ENCODE data around the gene CHL1.
"Not testable (repeated sequence)": the region's sequence is repeated elsewhere in the genome, so short reads cannot be mapped to it uniquely, and the experiment has no call there.

CHL1 gene

DNA sequence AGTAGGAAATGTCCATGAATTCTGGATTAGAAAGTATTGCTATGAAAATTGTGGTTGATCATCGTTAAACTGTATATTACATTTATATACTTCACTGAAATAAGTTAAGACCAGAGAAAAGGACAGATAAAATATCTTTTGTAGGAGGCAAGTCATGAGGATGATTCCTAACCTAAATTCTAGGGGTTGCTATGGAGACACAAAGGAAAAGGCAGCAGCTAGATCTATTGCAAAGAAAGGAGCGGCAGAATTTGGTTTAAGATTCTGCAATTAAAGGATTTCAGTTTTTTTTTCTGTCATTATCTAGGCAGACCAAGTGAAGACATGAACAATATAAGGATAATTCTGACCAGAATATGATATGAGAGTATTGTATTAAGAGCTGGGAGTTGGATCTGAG, 136.1 kb downstream of the CHL1 start:
- no peak for DNase-seq (ENCODE audit: low spot score)

DNA sequence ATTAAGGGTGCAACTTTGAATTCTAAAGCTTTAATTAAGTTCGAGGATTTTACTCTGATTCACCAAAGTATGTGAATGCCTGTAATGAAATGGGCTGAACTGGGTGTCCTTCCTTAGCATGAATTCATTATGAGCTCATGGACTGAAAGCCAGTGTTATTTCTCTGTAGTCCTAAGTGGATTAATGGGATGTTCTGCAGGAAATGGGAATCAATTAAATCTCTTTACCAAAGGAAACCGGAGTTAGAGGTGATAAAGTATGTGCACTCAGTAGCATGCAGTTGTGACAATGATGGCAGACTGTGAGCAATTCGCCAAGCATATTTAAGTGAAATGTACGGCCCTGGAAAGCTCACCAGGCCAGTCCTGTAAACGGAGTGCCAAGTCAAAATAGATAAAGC, 138.7 kb downstream of the CHL1 start:
- DNase-seq (ENCODE audit: low spot score): no peak

DNA sequence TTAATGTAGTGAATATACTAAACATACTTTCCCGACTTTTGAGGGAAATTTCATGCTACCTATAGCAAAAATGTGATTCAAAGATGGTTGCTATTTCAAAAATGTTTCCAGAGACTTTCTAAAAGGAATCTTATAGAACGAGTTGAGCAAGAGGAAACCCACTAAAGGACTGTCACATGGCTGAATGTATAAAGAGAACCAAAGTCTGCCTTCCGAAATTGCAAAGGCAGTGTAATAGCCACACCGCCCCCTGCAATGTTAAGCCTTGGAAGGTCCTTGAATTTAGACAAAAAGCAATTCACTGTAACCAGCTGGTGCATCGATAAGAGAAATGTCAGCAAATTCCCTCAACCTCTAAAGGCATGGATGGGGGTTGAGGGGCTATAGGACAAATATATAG, 142.8 kb downstream of the CHL1 start:
- DNase-seq (ENCODE audit: low spot score): no peak

DNA sequence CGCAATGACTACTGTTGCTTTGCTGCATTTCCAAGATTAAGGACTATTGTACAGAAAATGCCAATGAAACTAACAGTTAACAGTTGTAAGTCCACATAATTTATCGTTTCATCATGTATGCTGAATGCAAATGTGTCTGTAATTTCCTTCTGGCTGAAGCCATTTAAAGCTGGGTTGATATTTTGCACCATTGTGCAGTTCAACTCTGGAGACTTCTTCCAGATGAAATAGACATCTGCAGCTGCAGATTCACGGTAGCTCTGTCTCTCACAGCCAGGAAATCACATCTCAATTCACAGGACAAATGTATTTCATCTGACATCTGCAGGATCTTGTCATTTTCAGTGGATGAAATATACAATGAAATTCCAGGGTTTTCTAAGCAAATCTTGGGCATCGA, 145.4 kb downstream of the CHL1 start:
- DNase-seq (ENCODE audit: low spot score): no peak

DNA sequence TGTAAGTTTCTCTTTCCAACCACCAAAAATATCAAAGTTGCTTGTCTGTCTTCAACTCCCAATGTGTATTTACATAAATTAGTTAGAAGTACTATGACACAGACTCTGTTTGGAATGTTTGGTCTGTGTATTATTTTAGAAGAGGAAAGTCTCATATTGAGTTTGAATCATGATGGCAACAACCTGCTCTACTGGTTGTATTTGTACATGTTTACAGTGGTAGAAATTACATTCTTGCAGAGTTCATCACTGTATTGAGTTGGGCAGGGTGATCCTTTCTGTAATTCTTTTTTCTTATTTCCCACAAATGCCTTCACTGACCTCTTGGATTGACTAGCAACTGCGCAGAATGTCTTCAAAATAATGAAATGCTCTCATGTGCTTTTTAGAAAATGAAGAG, 149.6 kb downstream of the CHL1 start:
- no peak for DNase-seq (ENCODE audit: low spot score)

DNA sequence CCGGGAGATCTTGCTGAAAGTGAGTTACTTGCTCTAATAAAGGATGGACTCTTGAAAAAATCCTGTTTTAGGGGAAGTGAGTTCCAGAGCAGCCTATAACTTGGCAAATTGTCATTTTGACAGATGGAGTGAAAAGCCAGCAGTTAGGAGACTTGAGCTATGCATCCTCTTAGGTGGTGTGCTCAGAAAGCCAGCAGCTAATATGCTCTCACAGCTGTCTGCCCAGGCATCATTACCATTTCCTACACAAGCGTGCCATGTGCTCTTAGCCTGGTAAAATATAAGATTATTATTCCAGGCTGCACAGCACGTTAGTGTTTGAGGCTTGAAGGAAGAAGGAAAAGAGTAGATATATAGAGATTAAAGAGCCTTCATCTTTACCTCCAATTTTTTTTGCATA, 151.0 kb downstream of the CHL1 start:
- DNase-seq (ENCODE audit: low spot score): no peak

DNA sequence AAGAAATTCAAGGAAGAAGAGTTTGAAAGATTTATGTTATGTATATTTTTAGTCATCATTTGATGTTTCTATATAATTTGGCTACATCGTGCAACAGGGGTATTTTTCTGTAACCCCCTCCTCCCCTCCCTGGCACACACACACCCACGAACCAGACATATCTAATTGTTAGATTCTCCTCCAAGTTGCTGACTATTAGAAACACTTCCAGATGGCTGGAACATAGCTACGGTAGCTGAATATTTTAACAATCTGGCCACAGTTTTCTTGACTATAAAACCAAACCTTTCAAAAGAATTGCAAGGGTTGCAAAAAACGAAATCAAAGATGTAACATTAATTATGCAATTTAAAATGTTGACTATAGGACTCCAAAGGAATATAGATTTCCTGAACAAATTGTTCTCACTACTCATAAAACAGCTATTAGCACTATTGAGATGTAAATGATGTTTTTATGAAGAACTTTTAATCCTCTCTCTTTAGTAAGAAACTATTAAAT, 154.4 kb downstream of the CHL1 start:
- no peak for DNase-seq (ENCODE audit: low spot score)

DNA sequence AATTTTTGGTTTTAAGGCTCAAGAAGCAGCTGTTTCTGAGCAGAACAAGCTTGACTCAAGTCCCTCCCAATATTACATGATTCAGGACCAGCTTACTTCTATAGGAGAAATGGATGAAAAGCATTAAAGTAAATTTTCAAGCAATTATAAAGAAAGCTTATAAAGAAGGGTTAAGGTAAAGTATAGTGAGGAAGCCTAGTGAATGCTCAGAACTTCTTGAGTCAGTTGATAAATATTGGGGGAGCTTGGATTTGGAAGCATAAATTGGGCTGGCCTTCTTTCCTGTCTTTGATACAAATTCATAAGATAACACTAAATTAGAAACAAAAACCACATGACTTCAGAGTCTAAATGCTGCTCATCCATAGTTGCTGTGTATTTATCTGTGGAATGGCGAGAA, 156.0 kb downstream of the CHL1 start:
- no peak for DNase-seq (ENCODE audit: low spot score)

DNA sequence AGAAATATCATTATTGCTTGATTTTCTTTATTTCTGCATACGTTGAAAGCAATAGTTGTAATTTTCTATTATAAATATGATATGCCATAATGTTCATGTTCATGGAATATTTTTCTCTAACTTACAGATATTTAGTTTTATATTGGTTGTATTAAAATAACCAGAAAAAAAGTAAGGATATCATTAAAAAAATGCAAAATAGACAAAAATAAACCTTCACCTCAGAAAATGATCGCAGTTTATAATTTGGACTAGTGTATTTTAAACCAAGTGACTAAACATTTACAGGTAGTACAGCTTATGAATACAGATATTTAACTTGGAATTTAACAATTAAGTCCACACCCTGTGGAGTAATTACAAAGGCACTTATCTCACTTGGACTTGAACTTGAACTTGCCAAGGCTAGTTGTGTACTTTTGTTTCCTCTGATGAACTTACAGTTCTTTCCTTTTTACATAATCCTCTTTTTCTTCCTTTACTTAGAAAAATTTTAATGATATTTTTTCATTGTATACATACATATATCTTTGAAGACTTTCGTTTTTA, 156.7 kb downstream of the CHL1 start:
- no peak for DNase-seq (ENCODE audit: low spot score)

DNA sequence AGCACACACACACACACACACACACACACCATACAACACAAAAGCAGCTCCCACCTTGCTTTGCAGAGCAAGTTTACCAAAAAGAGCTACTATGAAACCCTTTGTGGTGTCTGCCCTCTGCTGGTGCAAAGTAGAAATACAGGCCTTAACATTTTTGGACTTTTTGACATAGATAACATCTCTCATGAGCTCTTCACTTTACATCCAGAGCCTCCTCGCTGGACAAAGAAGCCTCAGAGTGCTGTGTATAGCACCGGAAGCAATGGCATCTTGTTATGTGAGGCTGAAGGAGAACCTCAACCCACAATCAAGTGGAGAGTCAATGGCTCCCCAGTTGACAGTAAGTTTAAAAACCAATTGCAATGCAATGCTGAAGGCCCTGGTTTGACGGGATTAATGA, 157.9 kb downstream of the CHL1 start:
- peak; percentile 38 for DNase-seq (ENCODE audit: low spot score)

DNA sequence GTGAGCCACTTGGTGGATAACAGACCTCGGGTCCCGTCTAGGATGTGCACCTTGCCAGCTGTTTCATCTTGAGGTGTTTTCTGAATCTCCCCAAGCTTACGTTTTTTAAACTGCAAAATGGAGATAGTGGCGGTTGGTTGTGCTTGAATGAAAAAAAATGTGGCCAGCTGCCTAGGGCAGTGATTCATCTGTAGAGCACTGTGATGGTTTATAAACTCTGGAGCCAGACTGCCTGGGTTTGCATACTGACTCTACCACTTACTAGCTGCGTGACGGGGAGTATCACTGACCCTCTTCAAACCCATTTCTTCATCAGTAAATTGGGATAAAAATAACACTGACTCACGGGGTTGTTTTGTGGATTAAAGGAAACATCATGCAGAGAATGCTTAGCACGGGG, 159.1 kb downstream of the CHL1 start:
- no peak for DNase-seq (ENCODE audit: low spot score)

DNA sequence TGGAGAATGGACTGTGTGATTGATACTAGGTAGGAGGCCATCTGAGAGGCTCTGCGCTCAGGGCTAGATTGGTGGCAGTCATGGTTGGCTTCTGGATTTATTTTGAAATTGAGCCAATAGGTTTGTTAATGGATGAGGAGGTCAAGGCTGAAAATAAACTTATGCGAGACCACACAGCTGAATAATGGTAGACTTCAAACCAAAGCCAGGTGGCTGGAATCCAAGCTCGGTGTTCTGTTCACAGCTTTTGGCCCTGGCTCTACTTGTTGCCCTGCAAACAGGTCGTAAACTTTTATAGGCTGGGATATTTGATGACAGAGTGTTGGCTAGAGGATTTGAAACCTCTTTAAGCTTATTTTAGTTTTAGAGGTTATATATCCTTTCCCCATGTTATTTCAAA, 160.4 kb downstream of the CHL1 start:
- DNase-seq (ENCODE audit: low spot score): no peak

DNA sequence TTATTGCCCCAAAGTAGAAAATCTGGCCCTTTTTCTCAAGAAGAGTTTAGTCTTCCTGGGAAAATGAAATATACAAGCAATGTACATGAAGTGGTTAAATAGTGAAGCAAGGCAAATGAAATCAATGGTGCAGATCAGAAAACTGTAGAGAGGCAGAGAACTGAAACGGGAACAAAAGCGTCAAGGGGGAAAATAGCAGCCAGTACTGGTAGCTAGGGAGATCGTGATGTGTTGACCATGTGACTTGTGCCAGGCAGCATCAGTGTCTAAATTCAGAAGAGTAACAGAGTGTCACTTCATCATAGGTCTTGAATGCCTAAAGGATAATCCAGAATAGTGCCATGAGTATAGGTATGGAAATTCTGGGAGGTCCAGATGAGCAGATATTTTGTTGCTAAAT, 163.1 kb downstream of the CHL1 start:
- DNase-seq (ENCODE audit: low spot score): no peak

DNA sequence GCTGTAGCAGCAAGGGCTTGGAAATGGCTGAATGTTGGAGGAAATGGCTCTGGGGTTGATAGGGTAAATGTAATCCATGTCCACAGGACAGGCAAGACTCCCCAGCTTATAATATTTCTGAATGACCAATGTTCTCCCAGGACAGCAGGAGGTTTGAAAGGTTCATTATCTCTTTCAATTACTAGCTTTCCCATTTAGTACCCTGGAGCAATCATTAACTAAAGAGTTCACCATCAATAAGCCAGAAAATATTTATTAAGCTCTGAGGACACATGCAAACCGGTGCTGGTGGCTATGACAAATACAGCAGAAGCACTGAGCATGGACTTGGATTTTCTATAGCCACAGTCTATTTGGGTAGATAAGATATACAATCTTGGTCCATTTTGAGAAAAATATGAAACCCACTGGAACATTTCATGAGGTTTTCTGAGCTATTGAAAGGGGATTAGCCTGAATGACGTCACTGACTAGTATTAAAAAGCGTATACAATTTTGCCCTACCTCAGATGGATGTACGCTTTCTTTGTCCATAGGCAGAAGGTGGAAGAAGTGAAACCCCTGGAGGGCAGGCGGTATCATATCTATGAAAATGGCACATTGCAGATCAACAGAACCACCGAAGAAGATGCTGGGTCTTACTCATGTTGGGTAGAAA, 166.2 kb downstream of the CHL1 start:
- DNase-seq (ENCODE audit: low spot score): no peak

DNA sequence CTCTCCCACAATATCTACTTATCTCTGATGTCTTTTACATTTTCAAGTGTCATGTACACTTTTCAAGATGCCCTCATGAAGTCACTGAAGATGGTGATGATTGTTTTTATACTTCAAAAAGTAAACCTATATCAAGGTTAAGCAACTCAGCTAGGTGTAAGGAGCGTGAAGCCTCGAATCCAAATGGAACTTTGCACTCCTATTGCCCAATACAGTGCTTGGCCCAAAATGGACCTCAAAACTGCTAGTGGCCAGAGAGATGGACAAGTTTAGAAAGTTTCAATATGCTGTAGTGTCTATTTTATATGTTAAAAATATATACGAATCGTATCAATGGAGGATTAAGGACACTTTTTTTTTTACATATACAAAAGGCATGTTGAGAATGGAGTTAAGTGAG, 167.7 kb downstream of the CHL1 start:
- no peak for DNase-seq (ENCODE audit: low spot score)

DNA sequence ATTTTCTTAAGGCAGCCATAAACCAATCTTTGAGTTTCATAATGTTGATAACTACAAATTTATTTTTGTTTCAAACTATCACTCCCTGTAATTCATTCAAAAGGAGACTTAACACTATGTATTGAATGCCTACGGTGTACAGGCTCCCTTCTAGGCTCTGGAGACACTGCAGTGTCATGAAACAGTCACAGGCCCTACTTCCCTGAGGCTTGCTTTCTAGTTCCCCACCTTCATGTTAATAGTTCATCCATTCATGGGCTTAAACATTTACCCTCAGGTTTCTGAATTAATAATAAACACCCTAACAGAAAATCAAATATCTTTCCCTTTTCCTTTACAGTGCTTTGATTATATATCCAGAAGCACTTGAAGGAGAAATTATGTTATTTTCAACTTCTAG, 168.7 kb downstream of the CHL1 start:
- DNase-seq (ENCODE audit: low spot score): no peak

DNA sequence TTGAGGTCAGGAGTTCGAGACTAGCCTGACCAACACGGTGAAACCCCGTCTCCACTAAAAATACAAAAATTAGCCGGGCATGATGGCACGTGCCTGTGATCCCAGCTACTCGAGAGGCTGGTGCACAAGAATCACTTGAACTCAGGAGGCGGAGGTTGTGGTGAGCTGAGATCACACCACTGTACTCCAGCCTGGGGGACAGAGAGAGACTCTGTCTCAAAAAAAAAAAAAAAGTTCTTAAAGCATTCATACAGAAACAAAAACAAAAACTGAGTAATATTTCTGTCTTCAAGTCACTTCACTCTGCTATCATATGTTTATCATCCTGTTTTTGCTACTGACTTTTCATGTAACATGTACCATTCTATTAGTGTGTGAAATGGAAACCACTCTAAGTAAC, 169.7 kb downstream of the CHL1 start:
- not testable (repeated sequence) for DNase-seq (ENCODE audit: low spot score)

DNA sequence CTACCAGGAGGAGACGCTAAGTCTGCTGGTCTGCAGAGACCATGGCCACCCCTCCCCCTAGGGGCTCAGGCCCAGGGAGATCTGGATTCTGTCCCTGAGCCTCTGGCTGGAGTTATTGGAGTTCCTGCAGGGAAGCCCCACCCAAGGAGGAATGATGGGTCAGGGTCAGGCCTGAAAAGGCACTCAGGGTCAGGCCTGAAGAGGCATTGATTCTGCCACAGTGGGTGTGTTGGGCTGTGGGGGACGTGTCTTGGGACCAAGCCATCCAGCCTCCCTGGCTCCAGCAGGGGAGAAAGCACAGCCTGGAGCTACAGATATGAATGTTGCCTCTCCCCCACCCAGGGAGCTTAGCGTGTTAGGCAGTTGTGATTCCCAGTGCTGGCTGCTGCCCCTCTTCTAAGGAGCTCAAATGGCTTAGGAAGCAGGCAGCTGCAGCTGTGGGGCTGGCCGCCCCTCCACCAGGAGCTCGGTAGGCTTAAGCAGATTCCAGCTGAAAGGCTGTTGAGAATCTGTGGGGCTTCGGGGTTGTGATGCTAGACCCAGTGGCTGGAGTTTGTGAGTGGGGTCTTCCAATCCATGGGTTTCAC, 176.7 kb downstream of the CHL1 start:
- no peak for DNase-seq (ENCODE audit: low spot score)

DNA sequence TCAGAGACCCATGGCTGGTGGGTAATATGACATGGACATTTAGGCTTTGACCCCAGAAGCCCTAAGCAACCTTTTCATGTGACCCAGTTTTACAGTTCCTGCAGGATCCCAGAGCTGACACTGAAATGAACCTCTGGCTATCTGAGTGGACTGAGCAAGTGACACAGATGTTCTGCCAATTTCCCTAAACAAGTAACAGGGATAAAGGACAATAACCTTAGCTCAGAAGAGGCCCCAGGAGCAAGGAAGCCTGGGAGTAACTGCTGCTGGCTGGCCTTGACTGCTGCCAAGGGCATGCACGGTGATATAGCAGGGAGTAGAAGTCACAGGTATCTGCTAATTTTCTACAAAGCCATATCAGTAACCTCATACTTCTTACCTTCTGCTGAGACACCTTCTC, 177.9 kb downstream of the CHL1 start:
- no peak for DNase-seq (ENCODE audit: low spot score)

DNA sequence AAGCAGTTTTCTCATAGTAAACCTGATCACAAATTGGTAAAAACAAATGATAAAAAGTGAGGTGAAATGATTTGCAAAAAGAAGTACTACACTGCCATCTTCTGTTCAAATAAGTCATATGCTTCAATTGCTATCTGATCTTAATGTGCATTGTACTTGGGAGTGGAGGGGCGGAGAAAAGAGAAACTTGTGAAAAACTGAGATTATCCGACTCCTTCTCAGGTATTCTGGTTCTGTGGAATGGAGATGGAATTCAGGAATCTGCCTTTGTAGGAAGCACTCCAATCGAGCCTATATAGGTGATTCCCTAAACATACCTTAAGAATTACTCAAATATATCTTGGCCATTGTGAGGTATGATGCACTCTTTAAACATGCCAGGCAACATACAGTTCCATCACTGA, 180.6 kb downstream of the CHL1 start:
- peak; percentile 20 for DNase-seq (ENCODE audit: low spot score)

DNA sequence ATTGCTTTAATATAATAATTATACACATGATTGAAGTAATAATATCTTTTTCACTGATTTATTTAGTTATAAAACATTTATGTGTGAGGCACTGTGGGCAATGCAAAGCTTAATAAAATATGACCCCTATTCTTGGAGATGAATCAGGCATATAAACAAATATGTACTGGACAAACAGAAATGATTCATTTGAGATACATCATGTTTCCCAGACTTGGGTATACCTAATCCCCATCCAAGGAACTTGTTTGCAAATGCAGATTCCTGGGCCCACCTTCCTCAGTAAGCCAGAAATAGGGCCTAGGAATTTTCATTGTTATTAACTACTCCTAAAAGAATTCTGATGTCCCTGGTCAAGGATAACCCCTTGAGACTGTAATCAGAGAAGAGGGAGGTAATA, 184.2 kb downstream of the CHL1 start:
- DNase-seq (ENCODE audit: low spot score): no peak

DNA sequence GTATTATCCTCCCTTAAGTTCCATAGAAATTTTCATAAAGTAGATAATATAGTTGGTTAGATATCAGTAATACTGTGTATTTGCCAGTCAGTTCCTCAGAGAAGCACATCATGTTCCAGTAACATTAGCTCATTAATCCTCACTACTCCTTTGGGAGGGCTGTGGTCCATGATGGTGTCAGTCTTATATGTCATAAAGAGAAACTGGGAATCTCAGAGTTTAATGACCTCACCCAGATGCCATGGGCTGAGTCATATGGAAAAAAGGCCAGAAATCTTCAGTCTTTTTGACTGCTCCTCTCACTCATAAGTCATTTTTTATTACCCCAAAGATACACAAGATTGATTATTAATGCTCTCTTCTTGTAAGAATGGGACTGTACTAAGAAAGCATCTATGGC, 188.6 kb downstream of the CHL1 start:
- DNase-seq (ENCODE audit: low spot score): no peak

DNA sequence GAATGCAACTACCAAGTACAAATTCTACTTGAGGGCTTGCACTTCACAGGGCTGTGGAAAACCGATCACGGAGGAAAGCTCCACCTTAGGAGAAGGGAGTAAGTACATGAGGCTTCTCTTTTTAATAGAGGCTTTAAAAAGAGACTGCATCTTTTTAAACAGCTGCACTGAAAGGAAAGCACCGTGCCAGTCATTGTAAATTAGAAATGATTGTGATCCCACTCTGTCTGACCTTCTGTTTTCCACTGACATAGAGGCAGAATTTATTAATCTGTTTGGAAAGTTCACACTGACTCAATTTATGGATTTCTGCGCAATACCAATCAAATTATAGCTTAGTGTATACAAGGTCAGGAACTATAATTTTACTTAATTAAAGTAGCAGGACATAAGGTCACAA, 198.2 kb downstream of the CHL1 start:
- DNase-seq (ENCODE audit: low spot score): no peak

DNA sequence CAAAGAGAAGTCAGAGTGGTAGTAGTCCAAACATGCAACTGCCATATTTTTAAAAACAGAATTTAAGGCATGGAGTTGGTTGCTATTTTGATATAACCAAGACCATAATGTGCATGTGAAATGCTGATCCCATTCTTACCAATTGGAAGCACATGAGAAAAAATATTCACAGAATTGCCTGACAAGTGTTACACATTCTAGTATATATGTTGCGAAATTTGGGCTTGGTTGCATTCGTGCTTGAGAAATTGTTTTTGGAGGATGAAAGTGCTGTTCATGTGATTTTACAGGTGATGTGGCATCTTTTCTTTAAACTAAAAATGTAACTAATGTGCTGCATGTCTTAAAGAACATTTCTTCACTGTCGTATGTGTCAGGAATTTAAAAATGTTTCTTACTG, 199.7 kb downstream of the CHL1 start:
- DNase-seq (ENCODE audit: low spot score): no peak

Data from activated CD4-positive, alpha-beta T cell treated with anti-CD3 and anti-CD28 coated beads, Interleukin-2, Interleukin-4, amounts not matched to agents 100 ng/mL and 50 ng/mL, durations not matched to agents 16 hours and 8 hours (primary cell).